GM18867 (cell line): ENCODE measurements around the gene SPTY2D1.
"Not testable (repeated sequence)": the region's sequence is repeated elsewhere in the genome, so short reads cannot be mapped to it uniquely, and the experiment has no call there.

ENCODE experiments used
- ATAC-seq: cut with Tn5 transposase; IDR thresholded peaks from one replicate; pipeline ENCODE4 v1.9.1; 2021; ENCODE audit warnings: mild to moderate bottlenecking, moderate library complexity; ENCODE audit not compliant: unreplicated experiment

Gene SPTY2D1

DNA sequence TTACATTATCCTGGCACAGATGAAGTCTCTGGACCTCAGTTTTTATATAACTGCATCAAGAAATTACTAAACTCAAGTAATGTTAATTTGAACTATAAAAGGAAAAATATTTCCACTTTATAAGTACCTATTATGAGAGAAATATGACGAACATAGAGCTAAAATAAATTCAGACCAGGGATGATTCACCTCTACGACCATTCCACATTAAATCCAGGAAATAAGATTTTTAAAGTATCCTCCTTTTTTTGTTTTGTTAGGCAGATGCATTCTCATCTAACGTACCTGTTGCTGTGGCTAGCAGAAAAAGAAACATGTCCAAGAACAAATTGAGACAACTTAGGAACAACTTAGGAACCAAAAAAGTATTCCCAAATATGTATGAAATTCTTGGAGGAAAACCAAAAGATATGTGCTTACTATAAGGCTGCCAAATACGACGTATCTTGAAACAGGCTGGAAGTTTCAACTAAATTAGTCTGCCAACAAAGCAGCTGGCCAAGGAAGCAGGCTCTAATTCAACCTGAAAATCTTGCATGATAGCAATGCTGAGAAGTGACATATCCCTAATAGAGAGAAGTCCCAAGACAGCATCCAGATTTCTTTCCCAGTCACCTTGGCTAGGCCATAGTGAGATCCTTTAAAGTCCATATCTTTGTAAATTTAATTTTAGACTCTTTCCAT lies 15.7 kb downstream of the SPTY2D1 start:
- no peak for ATAC-seq

- no peak for ATAC-seq
Observed at GRCh38 chr11:18617688-18618341, 16.3 kb downstream of the SPTY2D1 start.

DNA sequence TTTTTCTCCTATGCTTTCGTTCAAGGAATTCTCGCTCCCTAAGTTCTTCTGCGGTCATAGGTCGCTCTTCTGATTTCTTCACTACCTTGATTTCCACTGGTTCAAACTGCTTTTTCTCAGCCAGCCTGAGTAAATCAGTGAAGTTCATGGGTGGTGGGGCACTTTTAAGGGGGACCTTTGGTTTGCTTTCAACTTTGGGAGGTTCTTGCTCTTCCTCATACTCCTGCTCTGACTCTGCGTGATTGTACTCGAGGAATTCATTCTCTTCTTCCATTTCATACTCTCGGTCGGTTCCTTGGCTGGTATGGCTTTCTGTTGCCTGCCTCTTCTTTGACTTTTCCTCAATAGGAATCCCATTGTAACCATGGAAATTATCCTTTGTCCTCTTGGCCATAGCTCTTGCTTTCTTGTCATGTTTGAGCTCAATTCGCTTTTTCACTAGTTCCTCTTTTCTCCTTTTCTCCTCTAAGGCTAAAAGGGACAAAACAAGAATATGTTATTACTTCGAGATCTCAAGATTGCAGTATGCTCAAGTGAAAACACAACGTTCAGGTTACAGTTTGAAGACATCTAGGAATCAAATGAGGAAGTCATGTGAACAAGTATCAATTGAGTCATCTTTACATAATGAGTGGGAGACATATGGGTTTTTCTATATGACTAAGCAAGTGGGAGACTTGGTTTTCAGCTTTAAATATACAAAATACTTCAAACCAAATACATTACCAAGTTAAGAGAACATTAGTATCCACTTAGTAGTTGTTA lies 18.3 kb downstream of the SPTY2D1 start:
- peak; percentile 93 for ATAC-seq

DNA sequence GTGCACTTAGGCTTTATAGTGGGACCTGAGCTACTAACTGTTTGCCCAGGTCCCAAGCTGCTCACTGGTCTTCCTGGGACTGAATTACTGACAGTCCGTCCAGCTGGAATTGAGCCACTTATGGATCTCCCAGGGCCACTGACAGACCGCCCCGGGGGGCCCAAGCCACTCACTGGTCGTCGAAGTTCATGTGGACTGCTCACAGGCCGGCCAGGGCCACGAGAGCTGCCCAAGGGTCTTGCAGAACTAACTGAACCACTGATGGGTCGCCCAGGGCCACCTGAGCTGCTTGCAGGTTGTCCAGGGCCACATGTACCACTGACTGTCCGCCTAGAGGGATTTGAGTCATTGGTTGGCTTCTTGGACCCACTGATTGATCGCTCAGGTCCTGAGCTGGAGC lies 19.5 kb downstream of the SPTY2D1 start:
- no peak for ATAC-seq

DNA sequence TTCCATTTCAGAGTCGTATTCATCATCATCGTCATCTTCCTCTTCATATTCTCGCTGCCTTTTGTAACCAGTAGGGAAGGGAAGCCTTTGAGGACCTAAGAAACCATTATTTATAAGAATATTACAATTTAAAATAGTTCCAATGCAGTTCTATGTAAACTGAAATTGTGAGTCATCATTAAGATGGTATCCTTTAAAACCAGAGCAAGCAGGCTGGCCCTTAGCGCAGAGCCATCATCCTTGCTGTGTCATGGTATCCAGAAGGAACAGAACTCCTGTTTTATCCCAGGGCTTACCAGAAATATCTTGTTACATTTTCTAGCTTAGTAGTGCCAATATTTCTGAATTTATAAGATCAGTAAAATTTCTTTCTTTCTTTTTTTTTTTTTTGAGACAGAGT lies 21.7 kb downstream of the SPTY2D1 start:
- no peak for ATAC-seq

DNA sequence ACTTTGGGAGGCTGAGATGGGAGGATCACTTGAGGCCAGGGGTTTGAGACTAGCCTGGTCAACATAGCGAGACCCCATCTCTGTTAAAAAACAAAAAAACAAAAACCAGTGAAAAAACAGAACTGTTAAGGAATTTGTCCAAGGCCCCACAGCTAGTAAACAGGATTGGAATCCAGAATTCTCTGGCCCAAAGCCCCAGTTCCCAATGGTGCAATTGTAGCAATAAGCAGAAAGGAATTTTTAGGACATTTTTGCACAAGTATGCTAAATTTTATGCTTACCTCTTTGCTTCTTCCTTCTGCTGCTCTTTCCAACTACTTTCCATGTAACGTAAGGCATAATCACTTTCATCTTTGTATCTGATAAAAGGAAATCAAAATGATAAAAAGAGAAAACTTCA lies 22.9 kb downstream of the SPTY2D1 start:
- no peak for ATAC-seq

GRCh38 chr11:18608376-18608775 lies 25.8 kb downstream of the SPTY2D1 start:
- ATAC-seq = no peak

DNA sequence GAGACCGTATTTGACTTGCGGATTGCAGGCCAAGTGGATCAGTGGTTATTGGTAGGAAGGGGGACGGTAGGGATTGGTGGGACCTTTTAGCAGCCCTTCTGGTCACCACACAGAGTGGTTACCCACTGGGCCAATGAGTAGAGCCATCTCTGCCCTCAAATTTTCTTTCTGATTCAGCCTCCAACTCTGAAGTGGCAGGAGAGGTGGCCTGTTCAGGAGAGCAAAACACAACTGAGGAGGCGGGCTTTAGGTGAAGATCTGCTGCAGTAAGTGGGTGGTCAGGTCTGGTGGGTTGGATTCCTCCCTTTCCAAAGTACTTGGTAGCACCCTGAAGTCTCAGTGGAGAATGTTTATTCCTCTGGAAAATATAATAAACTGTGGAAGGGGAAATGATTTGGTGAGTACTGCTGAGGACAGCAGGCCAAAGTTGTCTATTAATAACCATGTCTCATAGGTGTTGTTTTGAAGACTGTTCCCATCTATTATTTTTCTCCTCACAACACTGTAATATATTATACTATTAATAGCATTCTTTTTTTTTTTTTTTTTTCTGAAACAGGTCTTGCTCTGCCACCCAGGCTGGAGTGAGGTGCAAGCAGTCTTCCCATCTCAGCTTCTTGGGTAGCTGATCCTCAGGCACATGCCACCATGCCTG lies 33.1 kb downstream of the SPTY2D1 start:
- ATAC-seq = no peak

DNA sequence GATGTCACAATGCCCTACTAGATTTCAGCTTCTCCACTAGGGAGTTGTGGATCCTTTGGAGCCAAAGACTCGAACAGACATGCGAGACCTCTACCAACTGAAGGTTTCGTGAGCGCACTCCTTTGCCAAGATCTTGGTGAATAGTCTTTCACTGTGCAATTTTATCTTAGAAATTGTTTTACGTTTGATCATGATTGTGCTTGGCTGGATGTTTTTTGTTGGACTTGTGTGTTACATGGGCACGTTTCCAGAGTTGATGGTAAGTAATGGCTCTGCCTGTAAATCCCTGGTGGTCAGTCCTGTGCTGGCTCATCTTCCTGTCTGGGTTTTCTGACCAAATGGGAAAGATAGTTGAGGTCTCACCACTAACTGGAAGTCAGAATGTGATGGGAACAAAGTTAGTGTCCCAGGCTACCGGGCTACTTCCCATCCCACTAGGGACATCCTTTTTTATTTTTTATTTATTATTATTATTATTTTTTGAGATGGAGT lies 34.4 kb downstream of the SPTY2D1 start, which contains the start of gene MISFA:
Gene MISFA, plus strand, starts transcription at position 51 of the 492 bp plus-strand sequence. Its CDS starts 140 bp downstream, at position 191.
- no peak for ATAC-seq

GRCh38 chr11:18594999-18595749 lies 39.0 kb downstream of the SPTY2D1 start:
- ATAC-seq = no peak

- ATAC-seq = not testable (repeated sequence)
Observed at GRCh38 chr11:18594088-18594487, 40.1 kb downstream of the SPTY2D1 start.

GRCh38 chr11:18590571-18590970 lies 43.6 kb downstream of the SPTY2D1 start:
- ATAC-seq = no peak

GRCh38 chr11:18588297-18589252 lies 45.6 kb downstream of the SPTY2D1 start, which contains the start of gene UEVLD:
TSS of gene UEVLD (minus strand) at chr11:18588734. CDS start at chr11:18588654, 80 bp downstream.
- ATAC-seq = peak; percentile 70

GRCh38 chr11:18581825-18582224 lies 52.3 kb downstream of the SPTY2D1 start:
- ATAC-seq = no peak

- no peak for ATAC-seq
Observed at GRCh38 chr11:18580113-18580766, 53.9 kb downstream of the SPTY2D1 start.

- ATAC-seq = peak; percentile 71
Observed at GRCh38 chr11:18578975-18579598, 55.1 kb downstream of the SPTY2D1 start.

DNA sequence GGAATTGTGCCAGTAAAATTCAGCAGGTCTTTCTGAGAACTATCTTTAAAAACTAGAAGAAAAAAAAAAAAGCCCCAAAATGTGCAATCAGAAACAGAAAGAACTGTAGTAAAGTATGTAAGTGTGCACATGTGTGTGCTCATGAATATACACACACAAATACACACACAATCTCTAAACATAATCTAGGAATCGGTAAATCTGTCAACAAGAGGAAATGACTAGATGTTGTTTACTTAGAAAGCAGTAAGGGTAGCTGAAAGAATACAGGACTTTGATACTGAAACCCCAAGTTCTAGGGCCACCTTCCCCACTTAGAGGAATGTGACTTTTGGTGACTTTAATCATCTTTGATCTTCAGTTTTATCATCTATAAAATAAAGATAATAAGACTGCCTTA lies 58.8 kb downstream of the SPTY2D1 start:
- no peak for ATAC-seq

DNA sequence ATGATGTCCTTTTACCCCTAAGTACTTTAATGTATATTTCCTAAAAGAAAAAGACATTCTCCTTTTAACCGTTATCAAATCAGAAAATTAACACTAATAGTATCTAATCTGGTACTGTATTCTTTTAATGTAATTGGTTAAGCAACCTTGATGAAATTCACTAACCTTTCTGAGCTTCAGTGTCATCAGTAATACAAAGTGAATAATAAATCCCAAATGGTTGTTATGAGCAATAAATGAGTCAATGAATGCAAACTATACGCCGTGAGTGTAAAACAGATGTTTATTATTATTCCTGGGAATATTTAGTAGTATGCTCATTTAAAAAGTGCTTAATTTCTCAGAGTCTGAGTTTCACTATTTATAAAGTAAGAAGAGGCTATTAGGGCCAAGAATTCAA lies 67.1 kb downstream of the SPTY2D1 start:
- ATAC-seq = no peak
